CD4-positive, alpha-beta T cell treated with Interleukin-17A for 4 hours (primary cell): ENCODE measurements around the gene HOXC13.

ENCODE experiments used
- DNase-seq: peaks from one replicate; pipeline ENCODE4 v3.0.0-alpha.2; 2020; ENCODE audit warnings: mixed read lengths

HOXC13 gene

GRCh38 chr12:53938326-53939140 lies at the start of gene HOXC13:
TSS of gene HOXC13 (plus strand) at chr12:53938831. CDS start at chr12:53938907, 76 bp downstream.
- DNase-seq, result peak; percentile 35

- DNase-seq, result no peak
These were observed 48.5 kb upstream of the HOXC13 start for GRCh38 chr12:53890081-53890480.

GRCh38 chr12:53892762-53893395 lies 45.8 kb upstream of the HOXC13 start:
- no peak for DNase-seq

- no peak for DNase-seq
These were observed 39.4 kb upstream of the HOXC13 start for GRCh38 chr12:53899230-53899629.

GRCh38 chr12:53907103-53907502 lies 31.5 kb upstream of the HOXC13 start:
- no peak for DNase-seq

- no peak for DNase-seq
These were observed 21.6 kb upstream of the HOXC13 start for GRCh38 chr12:53916788-53917655.

- no peak for DNase-seq
These were observed 13.9 kb upstream of the HOXC13 start for GRCh38 chr12:53924521-53925405.

- no peak for DNase-seq
These were observed 11.2 kb upstream of the HOXC13 start for GRCh38 chr12:53927220-53928029.

GRCh38 chr12:53928054-53928835 lies 10.4 kb upstream of the HOXC13 start:
- DNase-seq, result no peak

- DNase-seq, result no peak
These were observed 9.1 kb upstream of the HOXC13 start for GRCh38 chr12:53929527-53929926.

- DNase-seq, result no peak
These were observed 7.9 kb upstream of the HOXC13 start for GRCh38 chr12:53930591-53931255.

- DNase-seq, result no peak
These were observed 6.6 kb upstream of the HOXC13 start for GRCh38 chr12:53931844-53932581.

GRCh38 chr12:53932915-53933314 lies 5.7 kb upstream of the HOXC13 start:
- no peak for DNase-seq

GRCh38 chr12:53935383-53936341 lies 3.0 kb upstream of the HOXC13 start:
- DNase-seq, result no peak

- no peak for DNase-seq
These were observed 1.5 kb upstream of the HOXC13 start for GRCh38 chr12:53937099-53937498.

GRCh38 chr12:53937596-53938325 lies 870 bp upstream of the HOXC13 start:
- DNase-seq, result no peak
